Pancreas (tissue), 10 donors: ENCODE results near the gene PPIA. TPM values are rescaled to one million over a fixed set of nuclear protein-coding genes. Genes with fewer than 3 reads are reported as not detected.
"Not testable (repeated sequence)": the region's sequence is repeated elsewhere in the genome, so short reads cannot be mapped to it uniquely, and the experiment has no call there.

Experiments
- ATAC-seq, 4 donors: fragments of 200-7000 bp; cut with Tn5 transposase; one replicate each; pipeline versions ENCODE4 v1.8.0 to v1.9.1; 2020; ENCODE audit warnings: mild to moderate bottlenecking in 4 of 4, moderate library complexity in 4 of 4
- DNase-seq, 6 donors: peaks; one replicate each; pipeline ENCODE4 v3.0.0-alpha.2; 2020
- FAIRE-seq: peaks from 2 replicates; lab custom pipeline; 2012; peaks lifted over from hg19 to GRCh38; lab: Jason Lieb, UNC
- H3K27ac ChIP-seq, 4 donors: fragments of 200-600 bp; sonication (generic); 1 replicate in 3 of 4; 2 replicates in 1 of 4; pipeline versions ENCODE4 v1.5.0 to v1.8.0; 2020
- H3K27me3 ChIP-seq, 4 donors: fragments of 200-600 bp; one replicate each; pipeline ENCODE4 v1.8.0; 2021
- H3K36me3 ChIP-seq, 3 donors: fragments of 200-600 bp; sonication (generic) in 1 of 3; one replicate each; pipeline versions ENCODE4 v1.5.0 to v1.8.0; 2020 to 2021
- H3K4me1 ChIP-seq, 3 donors: fragments of 200-600 bp; one replicate each; pipeline ENCODE4 v1.8.0; 2021
- H3K4me3 ChIP-seq, 4 donors: fragments of 200-600 bp; sonication (generic) in 2 of 4; one replicate each; pipeline versions ENCODE4 v1.5.0 to v1.8.0; 2020 to 2021
- H3K9me3 ChIP-seq, 4 donors: fragments of 200-600 bp; one replicate each; pipeline ENCODE4 v1.8.0; 2021
- CTCF ChIP-seq, 4 donors: fragments of 200-600 bp; sonication (generic) in 3 of 4; IDR thresholded peaks; one replicate each; pipeline versions ENCODE4 v1.5.0 to v1.8.0; 2021; ENCODE audit warnings: antibody characterized with exemption in 4 of 4
- WGBS, 2 donors: extraction: QIAGEN DNeasy Blood & Tissue Kit; methylation state at CpG; one replicate each; pipeline ENCODE4 v1.1.7; 2013; 5-methylcytosine and 5-hydroxymethylcytosine counted together
- intact Hi-C, 3 donors: fragments of 100-400 bp; cut with DNase I; formaldehyde crosslinking; loops; one replicate each; pipeline versions ENCODE4 v1.11.1 to v1.14.2; 2022
- polyA plus RNA-seq, 2 donors: library from polyadenylated mRNA; stranded (reverse); fragments of 200-250 nt; gene quantifications; one replicate each; pipeline ENCODE4 v1.2.3, GENCODE V29; 2013
- total RNA-seq, 6 donors: library from RNA; stranded (reverse); fragmentation: NEBNext Ultra II Directional in 4 of 6; extraction: Animal tissue kit (Norgen Biotek cat#: 25700) in 4 of 6; gene quantifications; one replicate each; pipeline versions ENCODE4 v1.2.1 to v1.2.4, GENCODE V29; 2021 to 2023
- donor health status: healthy with polysubstance abuse.
- donor health status: DM: no; HTN: no; CAD: no; lungs with moderate emphysema.
- donor health status: DM: no; HTN: no; CAD: no.
- donor health status: control.
- donor health status: control.
- donor health status: Bipolar disorder and iron deficiency.
- donor health status: DM: yes; HTN: yes; CAD: no.
- donor health status: DM: no; HTN: no; CAD: no.
- donor health status: DM: no; HTN: no; CAD: no.
- donor health status: DM: yes; HTN: yes; CAD: no.

PPIA gene
- total and polyA plus RNA-seq, 8 donors = 281 to 1,024 (median 522) TPM

GRCh38 chr7:44819292-44819691 is 22.8 kb downstream of the PPIA start:
- ATAC-seq (no peak), FAIRE-seq (no peak), DNase-seq (no peak)
- Histone ChIP-seq H3K27ac (no peak overlapping the region), H3K27me3 (no peaks in the 10 kb centered on the region), H3K4me3 (no peak overlapping the region), H3K36me3 (no peaks in the 10 kb centered on the region), H3K9me3 (no peaks in the 10 kb centered on the region), H3K4me1 (no peaks in the 10 kb centered on the region)
- intact Hi-C loops = no loop called here
- WGBS, 2 donors = 62 to 76% methylated on average over 2 of the region's 2 CpGs
- TF ChIP-seq CTCF (IDR thresholded peaks at IDR 0.05) = no peak

DNA sequence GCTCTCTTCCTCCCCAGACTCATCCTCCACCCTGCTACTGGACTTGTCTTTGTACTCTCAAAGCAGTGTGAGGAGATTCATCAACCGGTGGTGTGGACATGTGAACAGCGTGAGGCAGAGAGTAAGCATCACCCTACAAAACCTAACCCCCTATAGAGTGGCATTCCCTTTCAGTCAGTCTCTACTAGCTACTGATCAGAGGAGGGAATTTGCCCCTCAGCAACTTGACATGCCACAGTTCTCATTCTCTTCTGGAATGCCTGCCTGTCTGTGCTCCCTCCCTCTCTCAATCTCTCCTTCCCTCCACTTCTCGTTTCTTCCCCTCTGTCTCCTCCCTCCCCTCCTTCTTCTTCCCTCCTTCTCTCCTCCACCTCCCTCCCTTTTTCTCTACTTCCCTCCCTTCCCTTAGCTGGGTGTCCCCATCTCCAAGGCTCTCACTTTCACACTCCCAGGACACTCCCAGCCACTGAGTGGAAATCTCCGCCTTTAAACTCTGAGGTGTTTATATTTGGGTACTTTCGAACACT is 26.8 kb downstream of the PPIA start:
- Histone ChIP-seq H3K36me3 (no peaks in the 10 kb centered on the region), H3K27me3 (no peaks in the 10 kb centered on the region), H3K27ac (no peak overlapping the region), H3K4me3 (no peak overlapping the region), H3K9me3 (no peaks in the 10 kb centered on the region), H3K4me1 (no peaks in the 10 kb centered on the region)
- no peak for TF ChIP-seq CTCF (IDR thresholded peaks at IDR 0.05)
- DNase-seq = no peak
- FAIRE-seq = no peak
- ATAC-seq = no peak
- WGBS, 2 donors = 84% methylated on average over 5 of the region's 5 CpGs
- intact Hi-C loops = no loop called here

GRCh38 chr7:44824894-44825526 is 28.5 kb downstream of the PPIA start:
- intact Hi-C loops = no loop called here
- no peak for TF ChIP-seq CTCF (IDR thresholded peaks at IDR 0.05)
- no peaks in the 10 kb centered on the region for H3K4me1 ChIP-seq
- no peak for DNase-seq
- peaks cover 0 to 10% (median 5%) of the 10 kb centered on the region in 3 donors for H3K36me3 ChIP-seq
- no peaks in the 10 kb centered on the region for H3K9me3 ChIP-seq
- no peaks in the 10 kb centered on the region for H3K27me3 ChIP-seq
- no peak overlapping the region for H3K4me3 ChIP-seq
- no peak for ATAC-seq
- no peak for FAIRE-seq
- H3K27ac ChIP-seq = no peak overlapping the region
- 89% methylated on average over 2 of the region's 2 CpGs for WGBS, 2 donors

DNA sequence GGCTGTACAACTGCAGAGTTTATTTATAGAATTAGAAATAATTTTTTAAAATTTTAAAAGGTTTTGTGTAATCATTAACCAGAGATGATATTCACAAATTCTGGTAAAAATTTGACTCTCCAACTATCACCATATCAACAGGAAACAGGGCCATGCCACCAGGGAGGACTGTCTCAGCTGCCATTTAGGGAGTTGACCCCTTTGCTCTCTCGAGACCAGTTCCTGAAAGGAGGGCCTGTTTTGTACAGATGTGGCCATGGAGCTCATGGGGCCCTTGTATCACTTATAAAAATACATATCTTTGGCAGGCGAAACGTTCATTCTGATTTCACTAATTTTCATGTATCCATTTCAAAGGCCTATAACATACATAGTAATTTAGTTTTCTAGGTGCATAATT is 31.1 kb downstream of the PPIA start:
- DNase-seq (no peak), ATAC-seq (no peak), FAIRE-seq (no peak)
- peaks cover 0 to 20% (median 9%) of the 10 kb centered on the region in 3 donors for H3K36me3 ChIP-seq
- no peaks in the 10 kb centered on the region for H3K4me1 ChIP-seq
- TF ChIP-seq CTCF (IDR thresholded peaks at IDR 0.05) = no peak
- H3K27ac ChIP-seq = no peak overlapping the region
- H3K9me3 ChIP-seq = no peaks in the 10 kb centered on the region
- H3K27me3 ChIP-seq = no peaks in the 10 kb centered on the region
- intact Hi-C loops = no loop called here
- WGBS, 2 donors = 75 to 79% methylated on average over 3 of the region's 3 CpGs
- no peak overlapping the region for H3K4me3 ChIP-seq

GRCh38 chr7:44838751-44839150 is 42.3 kb downstream of the PPIA start:
- no peak for DNase-seq
- FAIRE-seq = no peak
- no peaks in the 10 kb centered on the region for H3K27me3 ChIP-seq
- ATAC-seq = no peak
- TF ChIP-seq CTCF (IDR thresholded peaks at IDR 0.05) = no peak
- H3K27ac ChIP-seq = no peak overlapping the region
- peaks cover 0 to 9% (median 0%) of the 10 kb centered on the region in 3 donors for H3K4me1 ChIP-seq
- no peaks in the 10 kb centered on the region for H3K9me3 ChIP-seq
- peaks cover 0 to 33% (median 5%) of the 10 kb centered on the region in 3 donors for H3K36me3 ChIP-seq
- intact Hi-C loops = no loop called here
- 72 to 78% methylated on average over 2 of the region's 2 CpGs for WGBS, 2 donors
- no peak overlapping the region for H3K4me3 ChIP-seq

GRCh38 chr7:44842675-44843074 is 46.2 kb downstream of the PPIA start:
- ATAC-seq, H3K4me3 ChIP-seq, DNase-seq, FAIRE-seq, H3K9me3 ChIP-seq, H3K27me3 ChIP-seq, H3K27ac ChIP-seq: not testable (repeated sequence)
- peaks cover 0 to 26% (median 17%) of the 10 kb centered on the region in 3 donors for H3K4me1 ChIP-seq
- WGBS, 2 donors = 85 to 87% methylated on average over 8 of the region's 8 CpGs
- intact Hi-C loops = loop anchor here in 1 of 3 donors (5.0 kb wide), 1 partner anchor 250 kb away; no protein-coding TSS in a partner anchor
- H3K36me3 ChIP-seq = peaks cover 0 to 20% (median 0%) of the 10 kb centered on the region in 3 donors

GRCh38 chr7:44843440-44843839 is 47.0 kb downstream of the PPIA start:
- not testable (repeated sequence) for H3K27ac ChIP-seq, DNase-seq, FAIRE-seq, H3K27me3 ChIP-seq, H3K9me3 ChIP-seq, H3K4me3 ChIP-seq, ATAC-seq
- peaks cover 0 to 18% (median 0%) of the 10 kb centered on the region in 3 donors for H3K36me3 ChIP-seq
- intact Hi-C loops = loop anchor here in 1 of 3 donors (5.0 kb wide), 1 partner anchor 251 kb away; no protein-coding TSS in a partner anchor
- H3K4me1 ChIP-seq = peaks cover 0 to 26% (median 17%) of the 10 kb centered on the region in 3 donors
- WGBS, 2 donors = 92 to 94% methylated on average over 5 of the region's 5 CpGs
